Right renal cortex interstitium (tissue), 3 donors: Measurements from ENCODE around the gene HACL1. TPM values are rescaled to one million over a fixed set of nuclear protein-coding genes. Genes with fewer than 3 reads are reported as not detected.
"Not testable (repeated sequence)": the region's sequence is repeated elsewhere in the genome, so short reads cannot be mapped to it uniquely, and the experiment has no call there.

ENCODE experiments used
- DNase-seq, 3 donors: peaks; one replicate each; pipeline ENCODE4 v3.0.0-alpha.2; 2013; ENCODE audit warnings: low read depth in 3 of 3, low spot score in 2 of 3
- polyA plus RNA-seq, 3 donors: library from polyadenylated mRNA; unstranded; fragments of 120-200 nt; gene quantifications; one replicate each; pipeline ENCODE4 v1.2.1, GENCODE V29; 2013; ENCODE audit not compliant: insufficient read length in 3 of 3

HACL1 gene
- polyA plus RNA-seq, 3 donors: 20.2 to 25.3 (median 23.2) TPM

DNA sequence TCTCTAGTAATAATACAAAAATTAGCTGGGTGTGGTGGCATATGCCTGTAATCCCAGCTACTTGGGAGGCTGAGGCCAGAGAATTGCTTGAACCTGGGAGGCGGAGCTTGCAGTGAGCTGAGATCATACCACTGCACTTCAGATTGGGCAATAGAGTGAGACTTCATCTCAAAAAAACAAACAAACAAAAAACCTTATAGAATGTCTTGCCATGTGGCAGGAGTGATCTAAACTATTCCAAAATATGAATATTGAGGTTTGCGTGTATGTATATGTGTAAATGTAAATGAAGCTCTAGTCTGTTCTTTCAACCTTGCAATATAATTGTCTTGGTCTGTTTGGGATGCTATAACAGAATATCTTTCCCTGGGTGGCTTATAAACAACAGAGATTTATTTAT, 68.8 kb downstream of the HACL1 start:
- DNase-seq: not testable (repeated sequence)

- DNase-seq: no peak
These were observed 70.0 kb downstream of the HACL1 start for GRCh38 chr3:15531346-15531745.

DNA sequence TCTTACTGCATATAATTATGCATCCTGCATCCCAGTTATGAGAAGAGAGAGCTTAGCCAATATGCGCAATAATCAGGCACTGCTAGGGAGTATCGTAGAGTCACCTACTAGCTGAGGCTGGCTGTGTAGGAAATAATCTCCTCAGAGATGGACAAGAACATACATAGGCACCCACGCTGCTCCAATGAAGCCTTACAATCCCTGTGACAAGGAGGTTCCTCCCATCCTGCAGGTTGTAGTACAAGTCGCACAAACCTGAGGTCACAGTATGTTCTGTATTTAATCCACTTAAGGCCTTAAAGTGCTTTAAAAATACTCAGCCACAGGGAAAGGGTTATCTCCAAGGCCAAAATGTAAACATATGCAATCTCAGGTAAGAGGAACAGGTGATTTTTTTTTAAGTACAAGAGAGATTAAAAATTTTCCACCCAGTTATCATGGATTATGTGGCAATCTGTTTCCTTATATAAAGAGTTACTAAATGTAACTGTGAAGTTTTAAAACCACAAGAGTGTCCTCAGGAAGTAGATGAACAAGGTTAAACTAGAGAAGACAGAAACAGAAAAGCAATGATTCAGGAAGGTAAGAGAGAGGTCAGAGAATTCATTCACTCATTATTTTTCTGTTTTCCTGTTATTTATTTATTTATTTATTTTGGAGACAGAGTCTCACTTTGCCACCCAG, 72.4 kb downstream of the HACL1 start:
- DNase-seq: no peak

DNA sequence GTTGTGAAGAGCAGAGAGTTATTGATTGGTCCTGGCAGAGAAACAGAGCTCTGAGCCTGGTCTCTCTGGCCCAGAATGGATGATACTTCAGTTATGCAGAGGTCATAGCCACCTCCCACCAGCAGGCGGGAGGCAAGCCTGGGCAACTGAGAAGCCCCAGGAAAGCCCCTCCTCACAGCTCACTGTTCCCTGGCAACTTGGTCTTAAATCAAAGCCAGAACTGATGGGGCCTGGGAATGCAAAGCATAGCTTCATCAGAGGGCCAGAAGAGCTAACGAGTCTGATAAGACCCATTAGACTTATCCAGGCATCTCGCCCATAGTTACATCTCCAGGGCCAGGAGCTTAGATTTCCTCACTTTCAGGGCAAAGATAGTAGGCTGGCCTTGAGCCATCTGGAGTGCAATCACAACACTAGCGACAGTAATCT, 74.3 kb downstream of the HACL1 start:
- DNase-seq: no peak

DNA sequence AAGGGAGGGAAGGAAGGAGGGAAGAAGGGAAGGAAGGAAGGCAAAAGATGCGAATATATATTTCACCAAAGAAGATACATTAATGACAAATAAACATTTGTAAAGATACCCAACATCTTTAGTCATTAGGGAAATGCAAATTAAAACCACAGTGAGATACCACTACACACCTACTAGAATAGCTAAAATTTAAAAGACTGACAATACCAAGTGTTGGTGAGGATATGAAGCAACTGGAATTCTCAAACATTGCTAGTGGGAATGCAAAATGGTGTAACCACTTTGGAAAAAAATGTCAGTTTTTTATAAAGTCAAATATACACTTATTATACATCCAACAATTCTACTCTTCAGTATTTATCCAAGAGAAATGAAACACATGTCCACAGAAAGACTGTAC, 75.6 kb downstream of the HACL1 start:
- no peak for DNase-seq

- DNase-seq: no peak
These were observed 77.5 kb downstream of the HACL1 start for GRCh38 chr3:15523660-15524417.

DNA sequence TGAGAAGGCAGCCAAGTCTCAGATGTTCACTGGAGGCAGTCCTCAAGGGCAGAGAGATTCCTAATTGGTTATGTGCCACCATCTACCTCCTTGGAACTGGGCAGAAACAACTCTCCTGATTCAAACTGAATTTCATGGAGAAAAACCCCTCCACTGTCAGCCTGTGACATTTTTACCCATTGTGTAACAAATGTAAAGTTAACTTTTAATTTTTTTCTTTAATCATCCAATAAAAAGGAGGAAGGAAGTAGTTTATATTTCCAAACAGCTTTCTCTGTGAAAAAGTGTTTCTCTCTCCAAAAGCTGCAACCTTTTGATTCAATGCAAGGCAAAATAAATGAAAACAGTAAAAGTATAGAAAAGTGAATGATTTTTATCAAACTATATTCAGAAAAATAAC, 79.4 kb downstream of the HACL1 start:
- DNase-seq: no peak

- no peak for DNase-seq
These were observed 79.8 kb downstream of the HACL1 start, which contains the start of gene COLQ for GRCh38 chr3:15521573-15521965. COLQ (minus strand) TSS chr3:15521706; CDS start chr3:15521625, 81 bp downstream.

DNA sequence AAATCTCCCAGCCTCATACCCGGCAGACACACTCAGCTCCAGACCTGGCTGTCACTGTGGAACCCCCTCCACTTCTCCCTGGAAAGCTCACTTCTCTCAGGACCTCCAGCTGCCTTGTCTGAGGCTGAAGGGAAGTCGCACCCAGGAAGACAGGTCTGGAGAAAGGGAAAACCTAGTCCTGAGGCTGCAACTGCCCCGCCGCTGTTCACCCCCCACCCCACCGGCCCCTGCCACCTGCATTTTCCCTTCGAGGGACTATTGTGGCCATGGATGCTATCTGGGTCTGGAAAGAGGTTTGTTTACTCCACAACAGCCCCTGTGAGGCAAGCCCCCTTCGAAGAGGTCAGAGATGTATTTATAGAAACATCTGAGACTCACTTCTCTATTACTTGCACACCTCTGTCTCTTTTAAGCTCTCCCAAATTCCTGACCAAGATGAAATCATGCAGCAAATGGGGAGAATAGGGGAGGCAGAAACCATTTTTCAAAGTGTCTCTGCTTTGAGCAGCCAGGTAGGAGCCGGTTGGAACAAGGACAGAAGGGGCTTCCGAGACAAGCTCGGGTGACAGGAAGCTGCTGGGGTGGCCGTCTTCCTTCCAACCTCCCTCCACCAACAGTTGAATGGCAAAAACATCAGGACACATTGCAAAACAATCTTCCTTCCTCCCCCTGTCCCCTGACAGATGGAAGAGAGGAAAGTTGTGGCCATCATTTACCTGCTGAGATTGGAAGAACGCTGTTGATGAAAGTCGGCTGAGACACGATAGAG, 80.4 kb downstream of the HACL1 start:
- DNase-seq: no peak

- DNase-seq: no peak
These were observed 81.2 kb downstream of the HACL1 start for GRCh38 chr3:15520185-15520584.

- DNase-seq: no peak
These were observed 82.3 kb downstream of the HACL1 start for GRCh38 chr3:15519096-15519495.

DNA sequence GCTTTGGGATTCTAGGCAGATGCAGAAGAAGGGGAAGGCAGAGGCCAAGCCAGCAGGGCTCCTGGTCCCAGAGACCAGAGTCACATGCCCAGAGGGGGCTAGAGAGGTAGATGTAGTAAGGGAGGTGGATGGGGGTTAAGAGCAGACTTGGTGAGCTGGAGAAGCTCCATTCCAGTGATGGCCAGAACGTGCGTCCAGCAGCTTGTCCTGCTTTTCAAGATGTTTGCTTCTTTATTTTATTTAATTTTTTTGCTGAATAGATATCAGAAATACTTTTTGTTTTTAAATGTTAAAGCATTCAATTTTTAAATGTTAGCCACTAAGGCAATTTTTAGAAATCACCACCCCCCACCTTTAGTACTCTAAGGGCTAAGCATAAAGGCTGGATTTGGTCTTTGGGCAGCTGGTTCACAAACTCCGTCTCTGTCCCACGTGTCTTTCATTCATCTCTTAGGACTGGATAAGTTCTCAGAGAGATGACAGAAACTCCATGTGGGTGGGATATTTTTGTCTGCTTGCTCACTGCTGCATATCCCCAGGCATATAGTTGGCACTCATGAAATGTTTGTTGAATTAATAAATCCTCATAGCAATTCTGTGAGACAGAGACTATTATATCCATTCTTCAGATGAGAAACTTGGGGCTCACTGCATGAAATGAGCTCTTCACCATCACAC, 86.6 kb downstream of the HACL1 start:
- DNase-seq: no peak

GRCh38 chr3:15513810-15514662, 87.3 kb downstream of the HACL1 start:
- no peak for DNase-seq

DNA sequence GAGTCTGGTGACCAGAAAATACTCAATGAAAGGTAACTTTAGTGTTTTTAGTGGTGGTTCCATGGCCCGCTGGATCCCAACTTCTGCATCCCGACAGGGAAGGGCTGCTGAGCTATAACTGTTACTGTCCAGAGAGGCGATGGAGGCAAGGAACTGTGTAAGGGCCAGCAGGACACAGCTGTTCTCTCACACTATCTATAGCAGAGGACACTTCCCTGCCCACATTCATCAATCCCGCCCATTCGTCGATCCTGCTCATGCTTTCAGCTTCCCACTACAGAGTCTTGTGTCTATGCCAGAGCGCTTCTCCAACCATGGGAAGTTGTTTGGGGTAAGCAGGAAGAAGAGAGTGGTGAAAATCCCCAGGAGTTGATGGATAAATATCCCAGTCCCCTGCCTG, 88.3 kb downstream of the HACL1 start:
- no peak for DNase-seq

- DNase-seq: no peak
These were observed 89.2 kb downstream of the HACL1 start for GRCh38 chr3:15512166-15512565.

- DNase-seq: no peak
These were observed 90.2 kb downstream of the HACL1 start for GRCh38 chr3:15511156-15511555.
